GM19239 (cell line): ENCODE data around the gene SOX1.

Source experiments
- DNase-seq: peaks from one replicate; pipeline ENCODE4 v3.0.0; 2011; ENCODE audit warnings: low spot score; ENCODE audit not compliant: insufficient read length
- FAIRE-seq: peaks from 2 replicates; lab custom pipeline; 2011; peaks lifted over from hg19 to GRCh38; lab: Jason Lieb, UNC

Gene SOX1

GRCh38 chr13:112103260-112103838 lies 36.4 kb downstream of the SOX1 start:
- no peak for FAIRE-seq
- no peak for DNase-seq

- no peak for FAIRE-seq
- DNase-seq, result no peak
Measured at GRCh38 chr13:112103961-112104880, 37.3 kb downstream of the SOX1 start.

GRCh38 chr13:112104881-112105234 lies 37.9 kb downstream of the SOX1 start:
- DNase-seq, result no peak
- no peak for FAIRE-seq

GRCh38 chr13:112105244-112105681 lies 38.3 kb downstream of the SOX1 start:
- FAIRE-seq (no peak), DNase-seq (no peak)

GRCh38 chr13:112105892-112106291 lies 38.9 kb downstream of the SOX1 start:
- FAIRE-seq (no peak), DNase-seq (no peak)

GRCh38 chr13:112106478-112107141 lies 39.7 kb downstream of the SOX1 start:
- DNase-seq (no peak), FAIRE-seq (no peak)

- no peak for DNase-seq
- no peak for FAIRE-seq
Measured at GRCh38 chr13:112107289-112107688, 40.3 kb downstream of the SOX1 start.

- FAIRE-seq (no peak), DNase-seq (no peak)
Measured at GRCh38 chr13:112110479-112110878, 43.5 kb downstream of the SOX1 start.

GRCh38 chr13:112111239-112111857 lies 44.4 kb downstream of the SOX1 start:
- FAIRE-seq (no peak), DNase-seq (no peak)

GRCh38 chr13:112112534-112113276 lies 45.8 kb downstream of the SOX1 start:
- no peak for FAIRE-seq
- DNase-seq, result no peak

- DNase-seq, result no peak
- FAIRE-seq, result no peak
Measured at GRCh38 chr13:112113348-112113747, 46.4 kb downstream of the SOX1 start.

- FAIRE-seq, result no peak
- DNase-seq, result no peak
Measured at GRCh38 chr13:112113851-112114250, 46.9 kb downstream of the SOX1 start.

- no peak for FAIRE-seq
- DNase-seq, result no peak
Measured at GRCh38 chr13:112114391-112114790, 47.4 kb downstream of the SOX1 start.

GRCh38 chr13:112115403-112116091 lies 48.6 kb downstream of the SOX1 start:
- DNase-seq, result no peak
- FAIRE-seq, result no peak

GRCh38 chr13:112116187-112116950 lies 49.4 kb downstream of the SOX1 start:
- FAIRE-seq (no peak), DNase-seq (no peak)

GRCh38 chr13:112117258-112117954 lies 50.5 kb downstream of the SOX1 start:
- no peak for DNase-seq
- FAIRE-seq, result no peak

- FAIRE-seq (no peak), DNase-seq (no peak)
Measured at GRCh38 chr13:112117955-112118302, 51.0 kb downstream of the SOX1 start.

GRCh38 chr13:112118451-112119064 lies 51.6 kb downstream of the SOX1 start:
- FAIRE-seq, result no peak
- no peak for DNase-seq
